DMS153 treated with DMSO at 0.1 percent for 48 hours (cell line): ENCODE measurements around the gene NMNAT2.

ENCODE experiments used
- DNase-seq: peaks from one replicate; lab custom pipeline; 2025; ENCODE audit not compliant: unreplicated experiment; lab: John Stamatoyannopoulos, UW

NMNAT2 gene

DNA sequence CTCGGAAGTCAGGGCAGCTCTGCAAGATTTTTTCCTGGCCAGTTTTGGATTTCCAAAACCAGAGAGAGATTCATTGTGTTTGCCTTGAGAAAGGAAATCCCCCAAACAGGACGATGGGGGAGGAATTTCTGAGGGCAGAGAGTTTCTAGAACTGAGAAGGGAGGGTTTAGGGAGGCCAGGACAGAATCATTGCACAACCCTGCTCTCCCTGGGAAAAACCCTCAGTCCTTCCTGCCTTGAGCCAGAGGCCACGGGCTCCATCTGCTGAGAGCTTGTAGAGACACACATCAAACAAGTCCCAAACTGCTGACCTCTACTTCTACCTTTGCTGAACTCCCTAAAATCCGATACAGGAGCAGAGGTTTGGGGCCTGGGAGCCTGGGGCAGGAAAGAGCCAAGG, 99.7 kb downstream of the NMNAT2 start:
- DNase-seq = no peak

GRCh38 chr1:183315991-183316758, 102.0 kb downstream of the NMNAT2 start:
- DNase-seq = no peak

GRCh38 chr1:183313063-183313462, 105.1 kb downstream of the NMNAT2 start:
- no peak for DNase-seq

GRCh38 chr1:183310753-183311479, 107.3 kb downstream of the NMNAT2 start:
- no peak for DNase-seq

GRCh38 chr1:183308719-183309118, 109.5 kb downstream of the NMNAT2 start:
- DNase-seq = no peak

GRCh38 chr1:183306317-183307042, 111.7 kb downstream of the NMNAT2 start:
- peak; percentile 8 for DNase-seq

GRCh38 chr1:183304440-183305107, 113.6 kb downstream of the NMNAT2 start:
- peak; percentile 98 for DNase-seq

- no peak for DNase-seq
These were observed 114.3 kb downstream of the NMNAT2 start for GRCh38 chr1:183303901-183304300.

DNA sequence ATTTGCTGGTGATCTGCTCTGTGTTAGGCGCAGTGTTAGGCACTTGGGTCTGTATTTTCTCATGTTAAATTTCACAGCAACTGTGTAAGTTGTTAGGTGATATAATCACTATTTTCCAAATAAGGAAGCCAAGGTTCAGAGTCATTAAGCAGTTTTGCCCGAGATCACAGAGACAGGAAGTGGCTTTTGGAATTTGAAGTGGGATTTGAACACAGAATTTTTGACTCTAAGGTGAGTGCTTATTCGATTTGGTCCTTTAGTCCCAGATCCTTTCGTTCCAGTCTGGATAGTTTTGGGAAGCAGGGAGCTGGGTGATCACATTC, 114.9 kb downstream of the NMNAT2 start:
- no peak for DNase-seq

DNA sequence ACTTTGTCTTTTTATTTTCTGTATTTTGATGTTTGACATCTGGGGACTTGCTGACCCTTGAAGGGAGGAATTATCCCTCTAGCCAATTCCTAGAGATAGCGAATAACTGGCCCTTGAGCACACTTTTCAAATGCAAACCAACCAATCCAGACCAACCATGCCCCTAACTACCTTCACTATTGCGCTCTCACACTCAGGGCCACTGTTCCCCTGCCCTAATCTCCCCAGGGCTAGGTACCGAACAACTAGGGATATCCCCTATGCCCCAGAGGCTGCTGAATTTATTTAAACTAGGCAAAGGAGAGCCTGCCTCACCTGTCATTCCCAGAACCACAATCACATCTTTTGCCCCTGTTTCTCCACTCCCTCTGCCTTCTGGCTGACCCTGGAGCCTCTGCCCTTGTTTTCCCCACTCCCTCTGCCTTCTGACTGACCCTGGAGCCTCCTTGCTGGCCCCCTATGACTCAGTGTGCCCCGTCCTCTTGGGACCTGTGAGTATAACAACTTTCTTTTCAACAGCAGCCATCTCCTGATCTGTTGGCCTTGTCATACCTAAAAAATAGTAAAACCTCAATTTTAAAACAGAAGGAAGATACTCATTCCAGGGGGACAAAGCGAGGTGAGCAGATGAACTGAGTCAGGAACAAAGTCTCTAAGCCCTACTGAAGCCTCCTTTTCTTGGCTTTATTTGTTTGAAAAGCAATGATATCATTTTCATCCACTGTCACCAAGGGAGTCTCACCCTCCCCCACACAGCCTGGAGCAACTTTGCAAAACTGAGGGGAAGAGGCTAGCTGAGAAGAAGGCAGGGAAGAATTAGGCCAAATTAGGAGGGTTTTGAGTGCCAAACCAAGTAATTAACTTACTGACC, 115.5 kb downstream of the NMNAT2 start:
- DNase-seq = no peak

DNA sequence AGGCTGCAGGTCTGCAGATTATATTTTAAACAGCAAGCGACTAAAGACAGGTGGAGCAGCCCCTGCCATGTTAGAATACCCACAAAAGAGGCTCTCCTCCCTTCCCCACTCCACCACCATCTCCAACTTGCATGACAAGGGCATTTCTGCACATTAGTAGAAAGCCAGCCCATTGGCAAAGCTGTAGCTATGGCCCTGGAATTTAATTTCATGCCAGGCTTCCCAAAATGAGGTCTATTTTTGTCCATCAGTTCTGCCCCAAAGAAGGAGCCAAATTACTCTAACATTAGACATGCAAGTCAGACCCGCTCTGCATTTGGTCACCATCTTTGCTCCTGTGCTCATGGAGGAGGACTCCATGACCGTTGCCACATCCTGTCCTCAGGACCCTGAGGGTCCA, 116.9 kb downstream of the NMNAT2 start:
- no peak for DNase-seq

DNA sequence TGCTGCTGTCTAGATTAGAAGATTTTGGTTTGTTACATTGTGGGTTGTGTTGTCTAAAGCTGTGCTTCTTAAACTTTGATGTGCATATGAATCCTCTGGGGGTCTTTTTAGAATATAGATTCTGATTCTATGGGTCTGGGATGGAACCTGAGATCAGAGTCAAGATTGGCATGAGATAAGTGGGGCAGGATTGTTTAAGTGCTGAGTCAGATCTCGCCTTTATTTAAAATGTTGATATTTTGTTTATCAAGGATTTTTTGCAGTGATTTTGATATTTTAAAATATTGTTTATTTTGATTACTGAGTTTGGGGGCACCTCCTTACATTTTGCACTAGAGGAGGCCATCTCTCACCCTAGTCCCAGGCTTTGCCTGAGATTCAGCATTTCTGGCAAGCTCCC, 117.4 kb downstream of the NMNAT2 start:
- DNase-seq = no peak

DNA sequence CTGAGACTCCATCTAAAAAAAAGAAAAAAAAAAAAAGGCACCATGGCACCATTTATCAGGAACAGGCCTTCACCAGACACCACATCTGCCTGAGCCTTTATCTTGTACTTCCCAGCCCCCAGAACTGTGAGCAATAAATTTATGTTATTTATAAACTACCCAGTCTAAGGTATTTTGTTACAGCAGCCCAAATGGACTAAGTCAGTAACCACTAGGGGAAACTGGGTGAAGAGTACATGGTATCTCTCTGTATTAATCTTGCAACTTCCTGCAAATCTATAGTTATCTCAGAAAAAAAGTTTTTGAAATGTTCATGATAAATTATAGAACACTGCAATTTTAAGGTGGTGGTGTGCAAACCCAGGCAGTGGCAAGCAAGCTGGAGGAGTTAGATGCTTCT, 117.8 kb downstream of the NMNAT2 start:
- DNase-seq = no peak

DNA sequence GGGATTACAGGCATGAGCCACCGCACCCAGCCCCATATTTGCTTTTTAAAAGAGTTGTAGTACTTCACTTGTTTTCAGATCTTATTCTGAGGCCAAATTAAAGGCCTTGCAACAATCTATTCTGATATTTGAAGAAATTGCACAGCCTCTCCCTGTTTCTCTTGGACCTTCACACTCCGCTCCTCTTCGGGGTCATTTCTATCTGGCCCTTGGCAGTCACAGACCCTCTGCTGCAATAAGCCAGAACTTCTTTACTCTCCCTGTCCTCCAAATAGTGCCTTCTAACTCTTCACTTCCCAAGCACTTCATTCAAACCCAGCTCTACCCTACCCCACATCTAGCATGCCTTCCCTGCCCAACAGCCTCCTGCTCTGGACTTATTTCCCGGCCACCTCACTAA, 121.4 kb downstream of the NMNAT2 start:
- no peak for DNase-seq

DNA sequence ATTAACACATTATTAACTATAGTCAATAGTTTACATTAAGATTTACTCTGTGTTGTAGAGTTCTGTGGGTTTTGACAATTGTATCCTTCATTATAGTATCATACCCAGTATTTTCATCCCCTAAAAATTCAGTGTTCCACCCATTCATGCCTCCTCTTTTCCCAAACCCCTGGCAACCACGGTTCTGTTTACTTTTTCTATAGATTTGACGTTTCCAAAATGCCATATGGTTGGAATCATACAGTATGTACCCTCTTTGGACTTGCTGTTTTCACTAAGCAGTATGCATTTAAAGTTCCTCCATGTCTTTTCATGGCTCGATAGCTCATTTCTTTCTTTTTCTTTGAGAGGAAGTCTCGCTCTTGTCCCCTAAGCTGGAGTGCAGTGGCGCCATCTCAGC, 122.7 kb downstream of the NMNAT2 start:
- DNase-seq = no peak

DNA sequence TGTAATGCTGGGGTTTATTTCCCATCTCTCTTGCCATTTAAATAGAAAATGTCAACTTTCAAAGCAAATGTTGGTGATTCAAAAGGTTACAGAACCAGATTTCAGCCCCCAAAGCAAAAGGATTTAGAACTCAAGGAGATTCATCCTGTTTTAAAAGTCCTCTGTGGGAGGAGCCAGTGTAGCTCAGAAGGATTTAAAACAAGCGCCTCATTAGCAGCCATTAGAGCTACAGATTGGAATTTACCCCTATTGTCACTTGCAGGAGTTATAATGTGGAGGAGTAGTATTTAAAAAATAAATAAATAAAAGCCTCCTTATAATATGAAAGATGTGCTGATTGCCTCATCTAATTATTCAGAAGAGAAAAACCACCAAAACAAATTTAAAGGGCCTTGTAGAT, 124.3 kb downstream of the NMNAT2 start:
- no peak for DNase-seq

DNA sequence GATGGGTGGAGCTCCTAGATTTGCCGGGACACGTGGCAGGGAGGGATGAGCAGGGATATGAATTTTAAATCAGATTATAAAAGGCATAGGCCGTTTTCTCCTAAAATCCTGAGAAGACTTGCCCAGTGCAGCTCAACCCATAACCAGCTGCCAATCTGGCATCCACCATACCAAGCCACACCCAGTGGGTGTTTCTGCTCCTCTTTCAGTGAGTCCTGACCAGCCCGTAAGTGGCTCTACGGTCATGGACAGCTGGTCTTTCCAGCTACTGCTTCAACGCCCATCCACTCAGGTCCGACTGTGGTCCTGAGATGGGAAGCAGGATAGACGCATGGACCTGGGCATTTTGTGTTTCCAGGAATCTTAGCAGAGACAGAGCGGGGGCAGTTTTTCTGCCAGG, 124.9 kb downstream of the NMNAT2 start:
- DNase-seq = no peak

DNA sequence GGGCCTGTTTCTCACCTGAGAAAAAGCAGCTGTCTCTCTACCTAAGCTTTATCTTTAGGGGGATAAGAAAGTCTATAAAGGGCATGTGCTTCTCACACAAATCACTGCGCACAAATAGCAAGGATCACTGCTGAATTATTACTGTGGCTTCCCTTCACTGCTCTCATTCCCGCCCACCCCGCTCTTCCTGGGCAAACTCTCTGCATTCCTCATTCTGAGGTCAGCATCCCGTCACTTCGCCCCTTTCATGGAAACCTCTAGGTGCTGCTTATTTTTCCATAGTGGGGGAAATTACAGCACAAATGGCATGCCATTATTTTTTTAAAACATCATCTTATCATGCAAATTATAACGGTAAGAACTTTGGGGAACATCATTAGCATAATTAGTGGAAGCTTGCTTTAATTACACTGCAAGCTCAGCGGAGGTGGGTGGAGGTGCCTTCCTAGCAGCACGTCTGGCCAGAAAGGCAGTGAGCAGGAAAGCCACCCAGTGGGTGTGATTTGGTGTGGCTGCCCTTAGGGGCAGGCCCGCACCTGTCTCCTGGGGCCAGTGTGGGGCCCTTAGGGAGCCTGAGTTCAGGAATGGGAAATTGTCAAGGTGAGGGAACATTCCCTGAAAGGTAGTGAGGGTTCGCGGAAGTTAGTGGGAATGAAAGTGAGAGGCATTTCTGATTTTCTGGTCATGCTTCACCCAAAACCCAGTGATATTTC, 126.2 kb downstream of the NMNAT2 start:
- DNase-seq = no peak

DNA sequence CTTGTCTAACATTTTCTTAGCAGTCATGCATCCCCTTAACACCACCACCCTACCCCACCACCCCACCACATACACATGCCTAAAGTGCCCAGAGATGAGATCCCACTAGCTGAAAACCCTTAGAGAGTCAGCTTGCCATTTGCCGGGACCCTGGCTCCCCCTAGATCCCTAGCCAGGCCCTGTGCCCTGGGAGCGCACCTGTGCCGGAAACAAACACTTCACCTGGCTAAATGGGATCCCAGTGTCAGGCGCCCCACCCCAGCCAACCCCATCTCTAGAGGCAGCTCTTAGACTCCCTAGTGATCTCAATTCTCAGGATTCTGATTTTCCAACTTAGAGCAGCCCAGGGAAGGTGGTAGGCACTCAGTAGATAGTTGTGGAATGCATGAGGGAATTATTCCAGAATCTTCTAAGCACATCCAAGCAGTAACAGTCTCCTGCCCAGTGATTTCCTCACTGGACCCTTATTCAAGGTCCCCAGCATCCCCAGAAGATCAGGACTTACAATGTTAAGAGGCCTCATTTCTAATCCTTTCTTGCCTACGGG, 126.9 kb downstream of the NMNAT2 start:
- no peak for DNase-seq

GRCh38 chr1:183290628-183291027, 127.6 kb downstream of the NMNAT2 start:
- DNase-seq = no peak
